Measurements from ENCODE around the gene CYP2W1.

The CYP2W1 gene

DNA sequence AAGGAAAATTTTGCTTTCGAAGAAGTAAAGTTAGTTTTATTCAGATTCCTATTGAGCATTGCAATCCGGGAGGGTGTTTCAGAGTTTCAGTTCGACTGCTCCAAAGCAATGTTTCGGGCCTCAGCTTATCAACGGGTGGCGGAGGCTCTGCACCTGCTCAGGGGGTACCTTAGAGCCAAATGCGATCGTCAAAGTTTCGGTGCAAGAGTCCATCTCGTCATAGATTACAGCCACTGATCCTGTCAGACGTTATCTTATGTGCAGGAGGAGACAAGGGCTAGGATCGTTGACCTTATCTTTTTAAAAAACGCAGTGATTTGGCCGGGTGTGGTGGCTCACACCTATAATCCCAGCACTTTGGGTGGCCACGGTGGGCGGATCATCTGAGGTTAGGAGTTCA, 3.8 kb upstream of the CYP2W1 start:
- Histone ChIP-seq H3K9me3 (ENCODE audit: severe bottlenecking) (no peaks in the 10 kb centered on the region), H3K27ac (no peak overlapping the region), H3K4me3 (ENCODE audit: low read depth, low read length) (no peak overlapping the region), H3K36me3 (peaks cover 4% of the 10 kb centered on the region), H3K27me3 (ENCODE audit: insufficient read depth, low read depth, severe bottlenecking) (no peaks in the 10 kb centered on the region)
- DNase-seq, result no peak
- TF ChIP-seq, protein P1, sequence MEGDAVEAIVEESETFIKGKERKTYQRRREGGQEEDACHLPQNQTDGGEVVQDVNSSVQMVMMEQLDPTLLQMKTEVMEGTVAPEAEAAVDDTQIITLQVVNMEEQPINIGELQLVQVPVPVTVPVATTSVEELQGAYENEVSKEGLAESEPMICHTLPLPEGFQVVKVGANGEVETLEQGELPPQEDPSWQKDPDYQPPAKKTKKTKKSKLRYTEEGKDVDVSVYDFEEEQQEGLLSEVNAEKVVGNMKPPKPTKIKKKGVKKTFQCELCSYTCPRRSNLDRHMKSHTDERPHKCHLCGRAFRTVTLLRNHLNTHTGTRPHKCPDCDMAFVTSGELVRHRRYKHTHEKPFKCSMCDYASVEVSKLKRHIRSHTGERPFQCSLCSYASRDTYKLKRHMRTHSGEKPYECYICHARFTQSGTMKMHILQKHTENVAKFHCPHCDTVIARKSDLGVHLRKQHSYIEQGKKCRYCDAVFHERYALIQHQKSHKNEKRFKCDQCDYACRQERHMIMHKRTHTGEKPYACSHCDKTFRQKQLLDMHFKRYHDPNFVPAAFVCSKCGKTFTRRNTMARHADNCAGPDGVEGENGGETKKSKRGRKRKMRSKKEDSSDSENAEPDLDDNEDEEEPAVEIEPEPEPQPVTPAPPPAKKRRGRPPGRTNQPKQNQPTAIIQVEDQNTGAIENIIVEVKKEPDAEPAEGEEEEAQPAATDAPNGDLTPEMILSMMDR (IDR thresholded peaks at IDR 0.05; ENCODE audit: low read depth, low read length), result no peak

- H3K27me3 ChIP-seq (ENCODE audit: insufficient read depth, low read depth, severe bottlenecking), result no peaks in the 10 kb centered on the region
- no peaks in the 10 kb centered on the region for H3K9me3 ChIP-seq (ENCODE audit: severe bottlenecking)
- peak overlapping the region; percentile 16; the same call in 1 of the 2 replicates for H3K27ac ChIP-seq
- TF ChIP-seq, protein P1 (IDR thresholded peaks at IDR 0.05; ENCODE audit: low read depth, low read length), result no peak
- peaks cover 2% of the 10 kb centered on the region for H3K36me3 ChIP-seq
- no peak for DNase-seq
- H3K4me3 ChIP-seq (ENCODE audit: low read depth, low read length), result no peak overlapping the region
These were observed 3.0 kb upstream of the CYP2W1 start for GRCh38 chr7:979886-980571.

GRCh38 chr7:981793-982510, 1.0 kb upstream of the CYP2W1 start:
- Histone ChIP-seq H3K27ac (peak overlapping the region; percentile 80), H3K36me3 (no peaks in the 10 kb centered on the region), H3K4me3 (ENCODE audit: low read depth, low read length) (no peak overlapping the region), H3K27me3 (ENCODE audit: insufficient read depth, low read depth, severe bottlenecking) (no peaks in the 10 kb centered on the region), H3K9me3 (ENCODE audit: severe bottlenecking) (no peaks in the 10 kb centered on the region)
- TF ChIP-seq, protein P1 (IDR thresholded peaks at IDR 0.05; ENCODE audit: low read depth, low read length), result no peak
- peak; percentile 91 for DNase-seq

DNA sequence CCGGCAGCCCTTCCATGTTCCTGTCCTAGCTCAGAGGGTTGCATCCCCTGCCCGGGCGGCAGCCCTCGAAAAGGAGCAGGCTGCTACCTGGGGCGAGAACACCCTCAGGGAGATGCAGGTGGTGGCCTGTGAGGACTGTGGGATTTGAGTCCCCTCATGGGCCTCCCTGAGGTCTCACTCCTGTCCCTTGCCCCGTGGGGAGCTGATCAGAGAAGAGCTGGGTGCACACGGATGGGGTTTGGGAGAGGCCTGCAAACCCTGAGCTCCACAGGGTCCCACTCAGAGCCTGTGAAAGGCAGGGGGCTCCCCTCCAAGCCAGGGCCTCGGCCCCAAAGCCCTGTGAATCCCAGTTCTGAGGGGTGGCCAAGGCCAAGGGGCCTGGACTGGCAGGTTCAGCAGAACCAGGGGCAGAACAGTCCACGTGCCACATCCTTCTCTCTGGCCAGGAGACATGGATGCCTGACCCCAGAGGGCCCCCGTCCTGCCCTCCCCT, 424 bp upstream of the CYP2W1 start:
- Histone ChIP-seq H3K9me3 (ENCODE audit: severe bottlenecking) (no peaks in the 10 kb centered on the region), H3K36me3 (no peaks in the 10 kb centered on the region), H3K27me3 (ENCODE audit: insufficient read depth, low read depth, severe bottlenecking) (no peaks in the 10 kb centered on the region), H3K27ac (peak overlapping the region; percentile 80), H3K4me3 (ENCODE audit: low read depth, low read length) (no peak overlapping the region)
- DNase-seq, result no peak
- TF ChIP-seq, protein P1 (IDR thresholded peaks at IDR 0.05; ENCODE audit: low read depth, low read length), result no peak

- H3K36me3 ChIP-seq, result no peaks in the 10 kb centered on the region
- H3K9me3 ChIP-seq (ENCODE audit: severe bottlenecking), result no peaks in the 10 kb centered on the region
- H3K27ac ChIP-seq, result no peak overlapping the region
- TF ChIP-seq, protein P1 (IDR thresholded peaks at IDR 0.05; ENCODE audit: low read depth, low read length), result no peak
- DNase-seq, result no peak
- H3K4me3 ChIP-seq (ENCODE audit: low read depth, low read length), result no peak overlapping the region
- H3K27me3 ChIP-seq (ENCODE audit: insufficient read depth, low read depth, severe bottlenecking), result no peaks in the 10 kb centered on the region
These were observed 663 bp downstream of the CYP2W1 start for GRCh38 chr7:983616-984071.
